HepG2 (cell line): Measurements from ENCODE around the gene GPR17. TPM values are rescaled to one million over a fixed set of nuclear protein-coding genes. Genes with fewer than 3 reads are reported as not detected.

Experiments
- ATAC-seq: fragments of 200-7000 bp; cut with Tn5 transposase; 3 replicates; pipeline ENCODE4 v1.9.1; 2020; ENCODE audit warnings: mild to moderate bottlenecking, moderate library complexity
- BruUV-seq: library from RNA; stranded (reverse); fragments of 400-500 nt; replicated peaks from 2 replicates; lab custom pipeline; 2021; lab: Mats Ljungman, UMichigan
- CTCF ChIA-PET: fragments of 300-600 bp; formaldehyde crosslinking; extraction: SDS; loops from one replicate; lab custom pipeline; 2021; ENCODE audit warnings: low total read pairs, inconsistent platforms, low intra/inter-chr PET ratio; lab: Yijun Ruan, JAX
- POLR2A ChIA-PET: fragments of 350-600 bp; sonication (Branson Sonifier 250); formaldehyde crosslinking; loops from one replicate; lab custom pipeline; 2020; ENCODE audit warnings: antibody characterized with exemption, inconsistent platforms; lab: Yijun Ruan, JAX
- DNase-seq: peaks from one replicate; pipeline ENCODE4 v3.0.0-alpha.2; 2015; ENCODE audit warnings: low spot score
- FAIRE-seq: peaks from 3 replicates; lab custom pipeline; 2011; peaks lifted over from hg19 to GRCh38; lab: Jason Lieb, UNC
- H2AFZ ChIP-seq: one replicate; pipeline ENCODE4 v1.6.1; 2011; ENCODE audit warnings: low read length, inconsistent platforms
- H3K27ac ChIP-seq: fragments of 300-600 bp; 3 replicates; pipeline ENCODE4 v1.8.0; 2011; ENCODE audit warnings: mixed run types, mild to moderate bottlenecking, mixed read lengths, low read length, inconsistent platforms; ENCODE audit not compliant: insufficient read depth; ENCODE audit errors: extremely low read length
- H3K27me3 ChIP-seq, 2 experiments: fragments of 200-600 bp in 1 of 2; 2 replicates in 1 of 2; 3 replicates in 1 of 2; pipeline versions ENCODE4 v1.6.0 to v1.8.0; 2011; ENCODE audit warnings: low read length in 2 of 2, mild to moderate bottlenecking in 2 of 2, moderate library complexity in 2 of 2, inconsistent platforms in 1 of 2; ENCODE audit not compliant: insufficient read depth in 2 of 2, control insufficient read depth in 1 of 2
- H3K36me3 ChIP-seq, 2 experiments: fragments of 200-600 bp in 1 of 2; replicated peaks in 1 of 2; 2 replicates in 1 of 2; 3 replicates in 1 of 2; pipeline versions ENCODE4 v1.5.1 to v1.8.0; 2011; ENCODE audit warnings: low read length in 2 of 2, inconsistent platforms in 1 of 2; ENCODE audit not compliant: insufficient read depth in 2 of 2, control insufficient read depth in 1 of 2
- H3K4me1 ChIP-seq: 2 replicates; pipeline ENCODE4 v1.5.1; 2012; ENCODE audit warnings: low read length, inconsistent platforms; ENCODE audit not compliant: insufficient read depth
- H3K4me2 ChIP-seq: 2 replicates; pipeline ENCODE4 v1.6.0; 2011; ENCODE audit warnings: low read depth, low read length, inconsistent platforms
- H3K4me3 ChIP-seq, 3 experiments: fragments of 200-600 bp in 1 of 3; sonication (generic), shearing (Covaris generic) in 1 of 3; replicated peaks in 1 of 3; 2 replicates each; pipeline ENCODE4 v1.5.1; 2011 to 2016; ENCODE audit warnings: low read length in 3 of 3, inconsistent platforms in 2 of 3, low read depth in 2 of 3, mild to moderate bottlenecking in 2 of 3, control low read depth in 1 of 3, mixed read lengths in 1 of 3; ENCODE audit not compliant: insufficient read depth in 1 of 3
- H3K79me2 ChIP-seq: one replicate; pipeline ENCODE4 v1.6.1; 2011; ENCODE audit warnings: low read length, inconsistent platforms; ENCODE audit not compliant: insufficient read depth
- H3K9ac ChIP-seq: 2 replicates; pipeline ENCODE4 v1.6.0; 2011; ENCODE audit warnings: mild to moderate bottlenecking, low read depth, low read length, inconsistent platforms; ENCODE audit not compliant: insufficient read depth
- H3K9me3 ChIP-seq: 2 replicates; pipeline ENCODE4 v1.5.1; 2012; ENCODE audit warnings: mild to moderate bottlenecking, low read length
- H4K20me1 ChIP-seq: 2 replicates; pipeline ENCODE4 v1.6.0; 2011; ENCODE audit warnings: inconsistent platforms, mild to moderate bottlenecking, low read length, moderate library complexity; ENCODE audit not compliant: insufficient read depth
- RXRA ChIP-seq: sonication (generic); formaldehyde crosslinking; IDR thresholded peaks from 2 replicates; pipeline ENCODE4 v1.5.1; 2020; ENCODE audit warnings: missing genetic modification reagents
- ZNF609 ChIP-seq: sonication (generic); formaldehyde crosslinking; IDR thresholded peaks from 2 replicates; pipeline ENCODE4 v1.4.0; 2020; ENCODE audit warnings: mild to moderate bottlenecking, missing genetic modification reagents, borderline replicate concordance
- WGBS: methylation state at CpG from one replicate; pipeline ENCODE4 v1.1.6; 2017; ENCODE audit warnings: low lambda C conversion rate; 5-methylcytosine and 5-hydroxymethylcytosine counted together
- in situ Hi-C: cut with HindIII; loops from 2 replicates; pipeline ENCODE4 v1.10.0; 2017; ENCODE audit warnings: low pct_unique_long_range_greater_than_20kb; ENCODE audit not compliant: extremely low pct_ligation_motif_present
- intact Hi-C: fragments of 100-400 bp; cut with micrococcal nuclease; formaldehyde crosslinking; loops from one replicate; pipeline ENCODE4 v1.10.0; 2022; ENCODE audit not compliant: unreplicated experiment
- polyA plus RNA-seq, 8 experiments: library from polyadenylated mRNA; depleted of rRNA in 3 of 8; stranded (reverse) in 7 of 8; unstranded in 1 of 8; fragments of >200 nt; fragmentation: Illumina TruSeq in 4 of 8; extraction: Trizol in 4 of 8; gene quantifications; 2 replicates each; pipeline versions ENCODE4 v1.2.1 to v1.2.3, GENCODE V29; 2011 to 2016; ENCODE audit warnings: low read depth in 4 of 8, missing spikeins in 1 of 8, mixed read lengths in 1 of 8; ENCODE audit not compliant: insufficient read depth in 1 of 8
- total RNA-seq, 5 experiments: library from RNA; depleted of rRNA; stranded (reverse); fragments of >200 nt; fragmentation: Illumina TruSeq; extraction: Trizol; gene quantifications; 2 replicates each; pipeline ENCODE4 v1.2.3, GENCODE V29; 2016; ENCODE audit warnings: low read depth in 1 of 5

Gene GPR17
- total and polyA plus RNA-seq, 2 of the 13 experiments (the other 11 are each of a cell fraction or from before 2014, with no cell fraction given): not detected

GRCh38 chr2:127653421-127654083 is 7.6 kb downstream of the GPR17 start:
- POLR2A ChIA-PET: no interaction called here
- DNase-seq (no peak), ATAC-seq (no peak), FAIRE-seq (no peak)
- H3K36me3 ChIP-seq: no peaks in the 10 kb centered on the region
- H3K9ac ChIP-seq: no peak overlapping the region
- H2AFZ ChIP-seq: no peak overlapping the region
- 37% methylated on average over 16 of the region's 16 CpGs for WGBS
- in situ Hi-C loops: no loop called here
- no TSS peak for BruUV-seq
- no peaks in the 10 kb centered on the region for H4K20me1 ChIP-seq
- no peaks in the 10 kb centered on the region for H3K9me3 ChIP-seq
- no peaks in the 10 kb centered on the region for H3K79me2 ChIP-seq
- H3K27ac ChIP-seq: no peak overlapping the region
- H3K4me1 ChIP-seq: peaks cover 36% of the 10 kb centered on the region
- H3K4me2 ChIP-seq: no peak overlapping the region
- peaks cover 6 to 61% of the 10 kb centered on the region in 2 experiments for H3K27me3 ChIP-seq
- no peak overlapping the region for H3K4me3 ChIP-seq
- intact Hi-C loops: no loop called here
- CTCF ChIA-PET: no interaction called here
- 0 out of 2 replicates have a peak, but pooled peaks have one; percentile 0 for TF ChIP-seq RXRA
- TF ChIP-seq ZNF609 (CRISPR knock-in tag): no peak
